ENCODE measurements around the gene SLC43A3.

Gene SLC43A3

DNA sequence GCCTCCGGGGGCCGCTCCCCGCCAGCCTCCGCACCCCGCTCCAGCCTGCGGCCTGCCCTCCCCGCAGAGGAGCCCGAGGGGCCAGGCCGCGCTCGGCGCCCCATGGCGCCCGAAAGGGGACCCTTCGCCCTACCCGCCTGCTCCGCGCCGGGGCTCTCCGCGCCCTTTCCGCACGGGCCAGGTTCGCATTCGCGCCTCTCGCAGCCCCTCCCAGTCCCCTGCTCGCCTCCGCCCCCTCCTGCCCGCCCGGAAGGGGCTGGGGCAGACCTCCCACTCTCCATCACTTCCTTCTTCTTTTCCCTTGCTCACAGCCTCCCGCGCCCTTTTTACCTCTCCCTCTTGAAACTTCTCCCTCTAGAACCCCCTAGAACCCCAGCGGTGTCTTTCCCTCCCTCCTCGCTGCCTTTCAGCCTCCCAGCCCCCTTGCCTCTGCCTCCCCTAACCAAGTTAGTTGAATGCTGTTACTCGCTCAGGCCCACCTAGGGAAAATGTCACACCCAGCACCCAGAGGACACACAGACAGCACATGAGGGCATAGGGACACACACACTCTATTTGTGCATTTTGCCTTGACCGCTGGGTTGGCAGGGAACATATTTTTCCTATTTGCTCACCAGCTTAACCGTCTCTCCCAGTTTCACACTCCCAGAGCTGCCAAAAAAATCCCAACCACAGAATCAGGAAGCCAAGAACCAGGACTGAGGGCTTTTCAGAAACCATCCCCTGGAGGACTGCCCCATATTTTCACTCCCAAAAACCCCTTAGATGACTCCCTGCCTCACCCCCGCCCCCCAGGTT, at the start of gene SLC43A3:
TSS of gene SLC43A3 (minus strand) at position 193 of the 798 bp plus-strand sequence. CDS start 949 bp downstream, outside the sequence.
- peak within 1 kb of the TSS; percentile 50 for H3K27ac ChIP-seq
- TF ChIP-seq ZFX (IDR thresholded peaks at IDR 0.05; ENCODE audit: borderline replicate concordance), result no peak
- TF ChIP-seq, protein P1, sequence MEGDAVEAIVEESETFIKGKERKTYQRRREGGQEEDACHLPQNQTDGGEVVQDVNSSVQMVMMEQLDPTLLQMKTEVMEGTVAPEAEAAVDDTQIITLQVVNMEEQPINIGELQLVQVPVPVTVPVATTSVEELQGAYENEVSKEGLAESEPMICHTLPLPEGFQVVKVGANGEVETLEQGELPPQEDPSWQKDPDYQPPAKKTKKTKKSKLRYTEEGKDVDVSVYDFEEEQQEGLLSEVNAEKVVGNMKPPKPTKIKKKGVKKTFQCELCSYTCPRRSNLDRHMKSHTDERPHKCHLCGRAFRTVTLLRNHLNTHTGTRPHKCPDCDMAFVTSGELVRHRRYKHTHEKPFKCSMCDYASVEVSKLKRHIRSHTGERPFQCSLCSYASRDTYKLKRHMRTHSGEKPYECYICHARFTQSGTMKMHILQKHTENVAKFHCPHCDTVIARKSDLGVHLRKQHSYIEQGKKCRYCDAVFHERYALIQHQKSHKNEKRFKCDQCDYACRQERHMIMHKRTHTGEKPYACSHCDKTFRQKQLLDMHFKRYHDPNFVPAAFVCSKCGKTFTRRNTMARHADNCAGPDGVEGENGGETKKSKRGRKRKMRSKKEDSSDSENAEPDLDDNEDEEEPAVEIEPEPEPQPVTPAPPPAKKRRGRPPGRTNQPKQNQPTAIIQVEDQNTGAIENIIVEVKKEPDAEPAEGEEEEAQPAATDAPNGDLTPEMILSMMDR (IDR thresholded peaks at IDR 0.05), result no peak

DNA sequence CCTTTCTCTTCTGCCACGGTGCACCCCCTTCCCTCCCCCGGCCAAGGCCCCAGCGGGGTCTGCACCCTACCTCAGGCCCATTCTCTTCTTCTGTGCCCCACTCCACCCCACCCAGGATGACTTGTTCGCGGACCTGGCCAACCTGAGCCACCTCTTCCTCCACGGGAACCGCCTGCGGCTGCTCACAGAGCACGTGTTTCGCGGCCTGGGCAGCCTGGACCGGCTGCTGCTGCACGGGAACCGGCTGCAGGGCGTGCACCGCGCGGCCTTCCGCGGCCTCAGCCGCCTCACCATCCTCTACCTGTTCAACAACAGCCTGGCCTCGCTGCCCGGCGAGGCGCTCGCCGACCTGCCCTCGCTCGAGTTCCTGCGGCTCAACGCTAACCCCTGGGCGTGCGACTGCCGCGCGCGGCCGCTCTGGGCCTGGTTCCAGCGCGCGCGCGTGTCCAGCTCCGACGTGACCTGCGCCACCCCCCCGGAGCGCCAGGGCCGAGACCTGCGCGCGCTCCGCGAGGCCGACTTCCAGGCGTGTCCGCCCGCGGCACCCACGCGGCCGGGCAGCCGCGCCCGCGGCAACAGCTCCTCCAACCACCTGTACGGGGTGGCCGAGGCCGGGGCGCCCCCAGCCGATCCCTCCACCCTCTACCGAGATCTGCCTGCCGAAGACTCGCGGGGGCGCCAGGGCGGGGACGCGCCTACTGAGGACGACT, 49.3 kb upstream of the SLC43A3 start:
- TF ChIP-seq, protein P1 (IDR thresholded peaks at IDR 0.05), result no peak
- no peak for TF ChIP-seq ZFX (IDR thresholded peaks at IDR 0.05; ENCODE audit: borderline replicate concordance)
- H3K27ac ChIP-seq, result peak overlapping the region; percentile 69

GRCh38 chr11:57475671-57476046, 48.7 kb upstream of the SLC43A3 start:
- TF ChIP-seq, protein P1 (IDR thresholded peaks at IDR 0.05), result no peak
- no peak for TF ChIP-seq ZFX (IDR thresholded peaks at IDR 0.05; ENCODE audit: borderline replicate concordance)
- peak overlapping the region; percentile 69 for H3K27ac ChIP-seq

- 0 out of 2 replicates have a peak overlapping the region, but pooled peaks have one; percentile 69 for H3K27ac ChIP-seq
- TF ChIP-seq ZFX (IDR thresholded peaks at IDR 0.05; ENCODE audit: borderline replicate concordance), result no peak
- TF ChIP-seq, protein P1 (IDR thresholded peaks at IDR 0.05), result no peak
Measured at GRCh38 chr11:57475191-57475590, 48.3 kb upstream of the SLC43A3 start.

DNA sequence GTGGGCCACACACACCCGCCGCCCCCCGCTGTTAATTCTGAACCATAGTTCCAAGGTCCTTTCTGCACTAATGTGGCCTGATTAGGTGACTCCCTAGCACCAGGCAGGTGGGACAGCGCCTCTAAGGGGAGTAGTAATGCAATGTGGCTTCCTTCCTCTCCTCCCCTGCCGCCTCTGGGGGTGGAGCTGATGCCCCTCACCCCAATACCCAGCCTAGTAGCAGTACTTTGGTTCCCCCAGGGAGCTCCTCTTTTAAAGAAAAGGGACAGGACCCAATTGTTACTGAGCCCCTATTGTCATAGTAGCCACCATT, 47.8 kb upstream of the SLC43A3 start:
- no peak overlapping the region for H3K27ac ChIP-seq
- TF ChIP-seq ZFX (IDR thresholded peaks at IDR 0.05; ENCODE audit: borderline replicate concordance), result no peak
- TF ChIP-seq, protein P1 (IDR thresholded peaks at IDR 0.05), result no peak

DNA sequence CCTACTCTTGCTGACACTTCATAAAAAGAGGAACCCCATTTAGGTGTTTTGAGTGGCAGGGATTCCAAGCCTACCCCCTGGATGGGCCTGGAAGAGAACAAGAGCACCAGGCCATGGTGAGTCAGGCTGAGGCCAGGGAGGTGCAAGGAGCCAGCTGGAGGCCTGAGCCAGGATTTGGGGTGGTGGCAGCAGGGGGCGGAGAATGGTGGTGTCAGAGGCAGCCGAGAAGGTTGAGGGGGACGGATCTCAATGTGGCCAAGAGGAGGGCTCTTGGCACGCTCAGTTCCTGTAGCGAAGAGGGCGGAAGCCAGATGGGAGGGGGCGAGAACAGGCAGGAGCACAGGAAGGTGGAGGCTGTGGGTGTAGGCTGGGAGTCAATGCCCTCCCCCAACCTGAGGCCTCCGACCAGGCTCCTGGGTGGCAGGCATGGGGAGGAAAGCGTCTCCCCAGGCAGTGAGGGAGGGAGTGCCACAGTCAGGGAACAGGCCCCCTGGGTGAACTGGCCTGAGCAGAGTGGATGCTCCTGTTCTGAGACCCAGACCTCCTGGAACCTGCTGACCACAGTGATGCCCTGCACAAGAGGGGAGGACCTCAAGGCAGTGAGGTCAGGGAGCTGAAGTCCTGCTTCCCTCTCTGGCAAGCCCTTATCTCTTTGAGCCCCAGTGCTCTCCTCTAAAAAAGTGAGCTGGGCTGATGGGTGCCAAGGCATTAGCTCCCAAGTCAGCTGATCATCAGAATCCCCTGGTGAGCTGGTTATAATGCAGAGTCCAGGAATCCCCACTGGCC, 47.3 kb upstream of the SLC43A3 start:
- H3K27ac ChIP-seq, result no peak overlapping the region
- TF ChIP-seq, protein P1 (IDR thresholded peaks at IDR 0.05), result no peak
- TF ChIP-seq ZFX (IDR thresholded peaks at IDR 0.05; ENCODE audit: borderline replicate concordance), result no peak

Data from 22Rv1 (cell line).